Left hindlimb (tissue), 1 donor: ENCODE data around the gene RAD51B.
"Not testable (repeated sequence)": the region's sequence is repeated elsewhere in the genome, so short reads cannot be mapped to it uniquely, and the experiment has no call there.

Source experiments
- DNase-seq: peaks from one replicate; pipeline ENCODE4 v3.0.0-alpha.2; 2018

The RAD51B gene

DNA sequence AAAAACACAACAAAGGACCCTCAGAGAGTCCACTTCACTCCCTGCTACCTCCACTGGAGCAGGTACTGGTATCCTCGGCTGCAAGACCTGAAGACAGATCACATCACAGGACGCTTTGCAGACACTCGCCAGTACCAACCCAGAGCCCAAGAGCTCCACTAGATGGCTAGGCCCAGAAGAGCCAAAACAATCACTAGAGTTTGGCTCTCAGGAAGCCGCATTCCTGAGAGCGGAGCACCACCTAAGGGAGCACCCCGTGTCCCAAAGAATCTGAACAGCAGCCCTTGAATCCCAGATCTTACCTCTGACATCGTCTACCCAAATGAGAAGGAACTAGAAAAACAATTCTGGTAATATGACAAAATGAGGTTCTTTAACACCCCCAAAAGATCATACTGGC is 399.8 kb downstream of the RAD51B start:
- DNase-seq: no peak

GRCh38 chr14:68221046-68221445 is 401.5 kb downstream of the RAD51B start:
- not testable (repeated sequence) for DNase-seq

DNA sequence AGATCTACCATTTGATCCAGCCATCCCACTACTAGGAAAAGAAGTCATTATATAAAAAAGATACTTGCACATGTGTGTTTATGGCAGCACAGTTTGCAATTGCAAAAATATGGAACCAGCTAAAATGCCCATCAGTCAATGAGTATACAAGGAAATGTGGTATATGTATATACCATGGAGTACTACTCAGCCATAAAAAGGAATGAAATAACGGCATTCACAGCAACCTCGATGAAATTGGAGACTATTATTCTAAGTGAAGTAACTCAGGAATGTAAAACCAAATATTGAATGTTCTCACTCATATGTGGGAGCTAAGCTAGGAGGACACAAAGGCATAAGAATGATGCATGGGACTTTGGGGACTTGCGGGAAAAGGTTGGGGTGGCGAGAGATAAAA is 402.6 kb downstream of the RAD51B start:
- DNase-seq: no peak

DNA sequence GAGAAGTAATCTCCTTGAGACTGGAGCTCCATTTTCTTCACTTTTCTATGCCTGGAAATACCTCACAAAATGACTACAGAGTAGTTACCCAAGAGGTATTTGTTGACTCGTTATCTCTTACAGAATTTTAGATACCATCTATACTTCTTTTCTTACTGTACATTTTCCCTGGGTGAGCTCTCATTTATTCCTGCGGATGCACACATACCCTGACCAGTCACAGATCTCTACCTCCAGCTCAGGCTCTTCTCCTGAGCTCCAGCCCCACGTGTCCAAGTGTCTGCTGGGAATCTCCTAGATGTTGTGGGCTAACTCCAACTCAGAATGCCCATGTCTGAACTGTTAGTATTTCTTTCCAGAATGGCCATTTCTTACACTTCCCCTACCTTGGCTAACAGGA is 403.1 kb downstream of the RAD51B start:
- no peak for DNase-seq

DNA sequence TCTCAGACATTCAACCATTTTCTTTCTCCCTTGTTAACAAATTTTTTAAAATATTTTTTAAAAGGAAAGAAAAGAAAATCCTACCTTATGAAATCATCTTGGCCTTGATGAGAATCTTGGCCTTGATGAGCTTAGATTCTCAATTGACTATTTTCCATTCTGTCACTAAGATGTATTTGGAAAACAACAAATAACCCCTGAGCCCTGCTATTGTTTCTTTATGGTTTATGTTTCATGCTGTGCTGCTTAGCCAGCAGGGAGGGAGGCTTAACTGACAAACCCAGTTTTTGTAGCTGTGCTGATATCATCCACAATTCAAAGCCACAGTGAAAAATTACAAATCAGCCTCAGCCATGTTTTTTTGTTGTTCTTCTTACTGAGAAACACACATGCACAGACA is 404.1 kb downstream of the RAD51B start:
- no peak for DNase-seq

- DNase-seq: no peak
Measured at GRCh38 chr14:68225321-68225720, 405.7 kb downstream of the RAD51B start.

GRCh38 chr14:68226523-68226922 is 406.9 kb downstream of the RAD51B start:
- no peak for DNase-seq

DNA sequence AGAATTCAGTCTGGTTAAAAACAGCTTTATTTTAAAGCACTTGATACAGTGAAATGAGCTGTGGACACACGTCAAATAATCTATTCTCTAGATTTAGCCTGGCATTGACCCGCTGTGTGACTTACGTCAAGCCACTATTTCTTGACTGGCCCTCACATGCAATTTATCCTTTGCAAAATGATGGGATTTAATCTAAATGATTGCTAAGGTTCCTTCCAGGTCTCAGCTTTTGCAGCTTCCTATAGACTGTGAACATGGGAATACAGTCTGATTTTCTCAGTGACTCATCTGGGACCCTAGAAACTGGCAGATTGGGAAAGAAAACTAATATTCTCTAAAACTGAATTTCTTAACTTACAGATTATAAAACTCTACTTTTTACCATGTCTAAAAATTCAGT is 409.1 kb downstream of the RAD51B start:
- DNase-seq: no peak

- DNase-seq: no peak
Measured at GRCh38 chr14:68229423-68230100, 410.0 kb downstream of the RAD51B start.

- DNase-seq: no peak
Measured at GRCh38 chr14:68230202-68230949, 410.8 kb downstream of the RAD51B start.

GRCh38 chr14:68230950-68231717 is 411.6 kb downstream of the RAD51B start:
- DNase-seq: no peak

DNA sequence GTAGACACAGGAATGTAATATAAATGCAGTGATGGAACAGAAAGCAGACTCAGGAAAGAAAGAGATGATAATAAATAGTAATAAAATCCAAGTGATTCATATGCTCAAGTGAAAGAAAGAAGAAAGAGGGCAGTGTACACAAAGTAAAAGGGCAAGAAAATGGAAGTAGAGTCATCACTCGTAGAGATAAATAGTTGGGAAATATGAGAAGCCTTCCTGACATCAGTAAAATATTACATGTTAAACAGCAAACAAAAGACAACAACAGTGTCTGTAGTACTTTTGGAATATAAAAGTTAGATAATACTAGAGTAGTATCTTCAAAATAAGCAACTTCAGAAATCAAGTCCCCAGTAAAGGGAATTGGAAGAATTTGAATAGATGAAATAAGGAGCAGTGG is 412.3 kb downstream of the RAD51B start:
- no peak for DNase-seq

GRCh38 chr14:68232300-68233055 is 412.9 kb downstream of the RAD51B start:
- DNase-seq: peak; percentile 68

DNA sequence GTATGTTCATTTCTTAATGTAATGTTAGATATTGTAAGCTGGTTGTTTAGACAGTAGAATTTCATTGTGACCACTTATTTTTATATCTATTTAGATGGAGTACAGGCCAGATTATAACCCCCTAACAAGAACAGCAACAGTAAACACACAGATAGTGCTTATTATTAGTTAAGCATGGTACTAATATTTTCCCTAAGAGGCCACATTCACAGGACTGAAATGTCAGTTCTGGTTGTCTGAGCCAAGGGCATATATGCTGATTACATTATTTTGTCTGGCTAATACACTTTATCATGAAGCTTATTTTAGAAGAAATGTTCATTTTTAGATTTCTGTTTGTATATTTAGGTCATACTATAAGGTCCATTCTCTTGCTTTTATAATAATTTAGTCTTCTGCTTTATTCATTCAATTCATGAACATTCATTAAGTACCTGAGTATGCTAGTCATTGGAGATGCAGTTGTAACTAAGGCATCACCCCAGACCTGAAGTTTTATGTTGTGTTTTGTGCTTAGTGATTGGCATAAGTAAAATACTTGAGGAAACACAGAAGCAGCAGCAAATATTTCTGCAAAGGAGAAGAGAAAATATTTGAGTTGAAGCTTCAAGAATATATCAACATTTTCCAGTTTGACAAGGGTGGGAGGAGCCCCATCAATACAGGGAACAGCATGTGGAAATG is 413.7 kb downstream of the RAD51B start:
- no peak for DNase-seq

DNA sequence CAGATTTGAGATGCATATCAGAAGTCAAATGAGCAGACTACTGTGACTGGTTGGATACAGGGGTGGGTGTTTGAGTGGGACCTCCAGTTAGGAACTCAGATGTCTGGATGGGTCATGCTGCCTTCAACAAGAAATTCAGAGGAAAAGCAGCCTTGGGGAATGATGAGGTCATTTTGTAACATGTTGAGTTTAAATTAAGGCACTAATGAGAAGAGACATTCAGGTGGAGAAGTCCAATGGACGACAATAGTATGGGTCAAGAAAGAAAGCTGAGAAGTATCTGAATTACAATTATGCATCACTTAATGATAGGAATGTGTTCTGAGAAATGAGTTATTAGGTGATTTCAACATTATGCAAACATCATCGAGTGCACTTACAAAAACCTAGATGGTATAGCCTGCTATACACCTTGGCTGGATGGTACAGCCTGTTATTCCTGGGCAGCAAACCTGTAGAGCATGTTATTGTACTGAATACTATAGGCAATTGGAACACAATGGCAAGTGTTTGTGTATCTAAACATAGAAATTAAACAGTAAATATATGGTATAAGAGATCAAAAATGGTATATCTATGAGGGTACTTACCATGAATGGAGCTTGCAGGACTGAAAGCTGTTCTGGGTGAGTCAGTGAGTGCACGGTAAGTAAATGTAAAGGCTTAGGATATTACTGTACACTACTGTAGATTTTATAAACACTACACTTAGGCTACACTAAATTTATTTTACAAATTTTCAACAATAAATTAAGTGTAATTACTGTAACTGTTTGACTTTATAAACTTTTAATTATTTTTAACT is 414.7 kb downstream of the RAD51B start:
- no peak for DNase-seq

DNA sequence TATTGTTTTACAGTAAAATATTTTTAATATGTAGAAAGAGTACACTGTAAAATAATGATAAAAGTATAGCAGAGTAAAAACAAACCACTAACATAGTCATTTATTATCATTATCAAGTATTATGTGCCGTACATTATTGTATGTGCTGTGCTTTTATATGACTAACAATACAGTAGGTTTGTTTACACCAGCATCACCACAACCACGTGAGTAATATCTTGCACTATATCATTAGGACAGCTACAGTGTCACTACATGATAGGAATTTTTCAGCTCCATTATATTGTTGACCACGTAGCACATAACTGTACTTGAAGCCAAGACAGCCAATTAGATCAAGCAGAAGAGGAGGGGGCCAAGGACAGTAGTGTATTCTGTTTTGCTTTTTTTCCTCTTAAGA is 415.4 kb downstream of the RAD51B start:
- no peak for DNase-seq

DNA sequence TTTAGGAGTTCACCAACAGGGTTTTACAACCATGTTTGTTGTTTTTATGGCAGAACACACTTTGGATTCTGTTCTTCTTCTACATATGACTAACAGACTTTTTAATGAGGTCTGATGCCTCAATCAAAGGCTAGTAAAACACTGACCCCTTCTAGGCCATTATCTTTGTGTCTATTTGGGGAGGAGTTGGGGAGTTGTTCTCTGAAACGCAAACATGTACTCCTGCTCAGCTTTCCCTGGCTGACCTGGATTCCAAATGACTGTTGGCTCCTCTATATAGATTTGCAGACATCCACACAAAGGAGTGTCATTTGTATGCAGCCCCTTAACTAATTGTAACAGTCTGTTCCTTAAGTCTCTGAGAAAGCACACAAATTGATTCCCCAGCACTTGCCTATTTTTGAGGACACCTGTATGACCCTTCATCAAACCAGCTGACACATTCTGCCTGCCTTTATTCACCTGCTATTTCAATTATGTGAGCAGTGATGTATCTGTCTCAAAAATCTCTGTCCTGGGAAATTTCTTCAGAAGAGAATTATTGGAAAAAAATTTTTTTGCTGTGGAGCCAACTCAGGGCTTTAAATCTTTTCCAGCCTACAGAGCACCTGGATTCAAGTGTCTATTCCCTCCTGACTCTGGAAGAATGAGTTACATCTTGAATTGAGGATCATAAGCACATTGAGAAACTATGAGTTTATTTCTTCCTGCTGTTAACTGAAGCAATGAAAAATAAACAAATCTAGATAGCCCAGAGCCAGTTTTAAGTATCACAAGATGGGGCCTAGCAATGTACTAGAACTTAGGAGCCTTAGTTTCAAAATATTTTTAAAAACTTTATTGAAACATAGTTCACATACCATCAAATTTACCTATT is 417.2 kb downstream of the RAD51B start:
- no peak for DNase-seq

- no peak for DNase-seq
Measured at GRCh38 chr14:68238551-68238950, 419.0 kb downstream of the RAD51B start.

DNA sequence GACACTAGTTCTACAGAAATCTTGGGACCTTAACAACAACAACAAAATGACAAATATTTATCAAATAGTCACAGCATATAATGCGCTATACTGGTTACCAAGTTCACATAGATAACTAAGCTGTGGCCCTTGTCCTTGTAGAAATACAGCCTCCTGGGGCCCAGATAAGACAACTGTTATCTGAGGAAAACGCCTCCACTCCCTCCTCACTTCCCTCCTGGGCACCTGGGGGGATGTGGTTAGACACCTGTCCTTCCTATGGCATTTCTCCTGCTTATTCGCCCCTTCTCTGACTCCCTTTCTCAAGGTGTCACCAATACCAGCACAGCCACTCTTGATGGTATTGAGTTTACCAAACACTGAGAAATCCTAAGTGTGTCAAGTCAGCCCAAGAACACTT is 419.4 kb downstream of the RAD51B start:
- DNase-seq: no peak

GRCh38 chr14:68239988-68240771 is 420.6 kb downstream of the RAD51B start:
- DNase-seq: no peak
